NOMO-1 treated with dmso at 0.1 percent for 144 hours (cell line): ENCODE data around the gene TMEM245.
"Not testable (repeated sequence)": the region's sequence is repeated elsewhere in the genome, so short reads cannot be mapped to it uniquely, and the experiment has no call there.

Experiments
- DNase-seq: peaks from one replicate; lab custom pipeline; 2025; ENCODE audit not compliant: unreplicated experiment; lab: John Stamatoyannopoulos, UW

TMEM245 gene

DNA sequence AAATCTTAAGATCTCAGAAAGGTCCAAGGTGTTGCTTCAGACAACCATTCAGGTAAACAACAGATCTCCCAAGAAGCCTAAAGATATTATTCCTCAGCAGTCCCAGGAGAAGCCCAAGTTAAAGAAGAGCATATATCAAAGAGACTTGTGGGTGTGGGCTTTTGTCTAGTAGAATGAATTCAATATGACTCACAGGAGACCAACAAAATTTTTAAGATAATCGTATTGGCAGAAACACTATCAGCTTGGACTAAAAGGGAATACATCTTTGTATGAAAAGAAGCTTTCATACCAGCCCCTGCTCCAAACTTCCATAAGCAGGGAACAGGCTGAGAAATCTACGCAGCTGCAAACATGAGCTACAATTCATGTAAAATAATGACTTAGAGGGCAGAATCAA lies 116.6 kb downstream of the TMEM245 start:
- no peak for DNase-seq

DNA sequence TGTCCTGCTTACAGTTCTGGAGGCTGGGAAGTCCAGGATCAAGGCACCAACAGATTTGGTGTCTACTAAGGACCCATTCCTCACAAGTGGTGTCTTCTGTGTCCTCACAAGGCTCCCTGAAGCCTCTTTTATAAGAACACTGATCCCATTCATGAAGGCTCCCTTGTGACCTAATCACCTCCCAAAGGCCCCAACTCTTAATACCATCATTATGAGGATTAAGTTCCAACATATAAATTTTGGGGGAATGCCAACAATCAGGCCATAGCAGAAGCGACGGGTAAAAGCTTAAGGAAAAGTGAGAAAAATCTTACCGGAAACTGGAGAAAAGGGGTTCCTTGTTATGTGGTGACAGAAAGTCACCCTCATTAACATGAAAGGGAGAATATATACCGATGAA lies 117.6 kb downstream of the TMEM245 start:
- DNase-seq: no peak

DNA sequence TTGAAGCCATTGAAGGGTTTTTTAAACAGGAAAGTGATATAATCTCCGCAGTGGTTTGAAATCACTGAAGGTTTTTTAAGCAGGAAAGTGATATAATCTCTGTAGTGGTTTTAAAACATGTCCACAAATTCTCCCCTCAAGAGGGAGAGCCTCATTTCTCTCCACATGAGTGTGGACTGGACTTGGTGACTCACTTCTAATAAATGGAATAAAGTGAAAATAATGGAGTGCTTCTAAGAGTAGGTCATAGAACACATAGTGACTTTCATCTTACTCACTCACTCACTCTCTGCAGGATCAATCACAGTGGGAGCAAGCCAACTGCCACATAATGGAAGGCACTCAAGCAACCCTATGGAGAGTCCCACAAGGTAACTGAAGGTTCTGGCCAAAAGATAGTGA lies 118.5 kb downstream of the TMEM245 start:
- no peak for DNase-seq

DNA sequence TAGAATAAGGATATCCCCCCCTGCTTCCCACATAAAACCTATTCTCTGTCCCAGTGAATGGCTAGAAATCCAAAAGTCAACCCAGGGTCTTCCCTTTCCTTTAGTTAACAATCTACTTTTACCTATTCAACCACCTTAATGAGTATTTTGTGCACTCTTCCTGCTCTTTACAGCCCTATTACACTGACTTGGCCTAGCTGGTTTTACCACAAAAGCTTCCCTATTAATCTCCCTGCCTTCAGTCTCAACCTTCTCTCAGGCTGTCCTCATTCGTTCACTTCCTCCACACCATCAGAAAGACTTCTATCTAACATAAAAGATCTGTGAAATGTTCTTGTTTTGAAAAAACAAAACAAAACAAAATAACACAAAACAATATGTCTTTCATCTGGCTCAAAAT lies 122.6 kb downstream of the TMEM245 start:
- peak; percentile 11 for DNase-seq

DNA sequence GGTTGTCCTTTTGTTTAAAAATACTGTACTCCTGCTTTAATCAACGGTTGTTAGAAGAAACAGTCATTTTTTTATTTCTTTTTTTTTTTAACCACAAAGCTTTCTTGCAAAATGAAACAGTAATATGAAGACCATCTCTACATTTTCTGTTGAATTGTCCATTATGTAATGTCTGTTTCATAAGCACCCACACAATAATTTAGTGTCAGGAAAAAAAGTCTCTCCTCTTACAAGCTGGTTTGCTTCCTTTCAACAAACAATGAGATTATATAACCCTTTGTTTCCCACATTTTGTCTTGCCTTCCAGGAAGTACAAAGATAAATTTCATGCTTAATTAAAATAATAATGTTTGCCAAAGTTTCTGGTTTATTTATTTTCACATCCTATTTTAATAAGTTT lies 123.1 kb downstream of the TMEM245 start:
- DNase-seq: peak; percentile 53

DNA sequence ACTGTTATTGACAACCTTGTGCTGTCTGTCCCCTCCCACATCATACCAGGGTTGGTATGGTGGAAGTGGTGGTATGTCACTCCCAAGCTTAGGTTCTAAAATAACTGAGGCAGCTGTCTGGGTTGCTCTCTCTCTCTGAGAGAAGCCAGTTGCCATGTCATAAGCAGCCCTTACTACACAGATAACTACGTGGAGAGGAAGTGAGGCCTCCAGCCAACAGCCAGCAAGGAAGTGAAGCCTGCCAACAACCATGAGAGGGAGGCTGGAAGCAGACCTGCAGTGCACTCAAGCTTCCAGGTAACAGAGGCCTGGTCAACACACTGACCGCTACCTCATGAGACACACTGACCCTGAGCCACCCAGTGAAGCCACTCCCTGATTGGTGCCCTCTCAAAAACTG lies 125.1 kb downstream of the TMEM245 start:
- peak; percentile 30 for DNase-seq

DNA sequence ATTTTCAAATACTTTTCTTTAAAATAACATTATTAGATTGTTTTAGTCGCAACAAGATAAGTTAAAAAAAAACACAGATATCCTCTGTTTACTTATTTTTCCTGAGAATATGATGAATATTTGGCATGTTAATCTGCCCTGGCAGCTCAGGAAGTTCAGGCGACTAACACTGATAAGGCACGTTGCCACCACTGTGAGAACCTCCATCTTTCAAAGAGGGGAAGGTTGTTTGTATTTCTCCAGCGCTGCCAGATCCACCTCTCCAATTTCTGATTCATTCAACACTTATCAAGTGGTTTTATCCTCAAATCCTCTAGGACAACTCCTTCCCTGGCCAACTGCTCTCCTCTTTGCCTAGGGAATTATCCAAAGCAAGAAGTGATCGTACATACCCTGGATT lies 128.3 kb downstream of the TMEM245 start:
- no peak for DNase-seq

DNA sequence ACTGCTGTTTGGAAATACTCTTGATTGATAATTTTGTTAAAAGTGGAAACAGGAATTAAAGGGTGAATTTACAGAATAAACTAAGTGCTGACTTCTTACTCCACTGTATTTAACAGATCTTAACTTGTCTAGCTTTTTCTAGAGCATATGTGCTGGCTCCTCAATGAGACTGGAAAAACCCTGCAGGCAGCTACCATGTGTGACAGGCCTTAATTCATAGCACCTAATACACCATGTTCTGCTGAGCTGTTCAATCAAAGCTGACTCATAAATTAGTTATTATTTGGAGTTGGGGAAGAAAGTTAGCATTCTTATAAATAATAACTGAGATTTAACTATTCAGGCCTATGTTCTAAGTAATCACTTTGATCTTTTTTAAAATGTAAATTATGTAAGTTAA lies 135.9 kb downstream of the TMEM245 start:
- no peak for DNase-seq

DNA sequence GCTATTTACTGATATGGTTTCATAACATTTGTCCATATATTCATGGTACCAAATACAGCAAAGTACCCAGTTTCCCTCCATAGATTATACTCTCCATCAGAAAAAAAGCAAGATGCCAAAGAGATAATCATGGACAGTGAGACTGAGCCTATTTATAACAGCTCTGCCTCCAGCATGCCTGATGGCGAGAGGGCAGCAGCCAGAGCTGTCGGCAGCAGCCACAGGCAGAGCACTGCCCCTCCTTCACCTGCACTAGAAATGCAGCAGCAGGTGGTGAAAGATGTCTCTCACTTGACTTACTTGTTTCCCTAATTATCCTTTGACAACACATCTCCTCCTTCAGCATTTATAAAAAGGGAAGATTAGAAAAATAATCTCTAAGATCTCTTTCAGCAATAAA lies 138.9 kb downstream of the TMEM245 start:
- DNase-seq: no peak

DNA sequence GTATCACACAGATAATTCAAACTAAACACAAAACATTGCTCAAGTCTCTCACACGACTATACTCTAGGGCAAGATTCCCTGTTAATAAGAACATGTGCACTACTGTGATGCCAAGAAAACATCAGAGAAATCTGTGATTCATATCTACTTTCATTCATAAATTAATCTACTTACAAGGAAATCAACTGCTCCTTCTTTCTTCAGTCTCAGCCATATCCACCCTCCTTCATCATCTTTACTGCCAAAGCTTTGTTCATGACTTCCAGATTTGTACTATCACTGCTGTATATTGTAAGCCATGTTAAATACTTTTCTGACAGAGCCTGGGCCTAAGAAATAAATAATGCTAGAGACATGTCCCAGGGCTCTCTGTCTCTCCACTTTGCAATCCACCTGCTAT lies 141.5 kb downstream of the TMEM245 start:
- no peak for DNase-seq

DNA sequence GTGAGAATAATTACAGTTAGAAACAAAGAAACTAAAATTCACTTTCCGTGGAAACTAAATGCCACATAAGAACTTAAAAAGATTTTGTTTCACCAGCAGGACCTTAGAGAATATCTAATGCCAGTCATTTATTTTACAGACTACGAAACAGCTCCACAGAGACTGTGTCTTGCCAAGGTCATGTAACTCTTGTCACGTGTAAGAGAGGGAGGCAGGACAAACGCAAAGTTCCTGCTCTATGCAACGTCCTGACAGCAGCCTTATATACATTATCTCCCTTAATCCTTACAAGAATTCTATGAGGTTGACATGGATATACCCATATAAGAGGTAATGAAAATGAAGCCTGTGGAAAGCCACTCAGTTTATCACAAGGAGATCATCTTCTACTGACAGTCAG lies 145.9 kb downstream of the TMEM245 start:
- DNase-seq: no peak

DNA sequence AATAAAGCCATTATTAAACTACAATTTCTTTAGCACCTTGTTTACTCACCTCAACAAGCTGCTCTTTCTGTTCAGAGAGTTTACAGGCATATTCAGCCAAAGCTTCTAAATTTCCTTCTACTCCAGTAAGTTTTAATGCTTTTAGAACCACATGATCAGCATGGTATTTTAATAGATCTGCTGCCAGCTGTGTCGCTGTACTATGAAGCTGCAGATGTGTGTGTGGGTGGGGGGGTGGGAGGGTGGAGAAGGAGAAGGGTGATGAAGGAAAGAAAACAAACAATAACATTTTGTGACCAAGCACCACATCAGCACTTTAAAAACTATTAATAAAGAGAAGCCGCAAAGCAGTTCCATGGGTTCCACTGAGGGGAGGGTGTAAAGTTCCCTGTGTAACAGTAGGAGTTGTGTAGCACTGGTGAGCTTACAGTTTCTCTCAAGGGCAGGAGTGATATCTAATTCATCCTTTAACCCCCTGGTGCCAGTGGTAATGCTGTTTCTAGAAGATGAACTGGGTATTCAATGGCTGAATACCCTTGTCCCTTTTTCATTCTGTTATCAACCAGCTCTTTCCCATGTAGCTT lies 147.0 kb downstream of the TMEM245 start:
- no peak for DNase-seq

DNA sequence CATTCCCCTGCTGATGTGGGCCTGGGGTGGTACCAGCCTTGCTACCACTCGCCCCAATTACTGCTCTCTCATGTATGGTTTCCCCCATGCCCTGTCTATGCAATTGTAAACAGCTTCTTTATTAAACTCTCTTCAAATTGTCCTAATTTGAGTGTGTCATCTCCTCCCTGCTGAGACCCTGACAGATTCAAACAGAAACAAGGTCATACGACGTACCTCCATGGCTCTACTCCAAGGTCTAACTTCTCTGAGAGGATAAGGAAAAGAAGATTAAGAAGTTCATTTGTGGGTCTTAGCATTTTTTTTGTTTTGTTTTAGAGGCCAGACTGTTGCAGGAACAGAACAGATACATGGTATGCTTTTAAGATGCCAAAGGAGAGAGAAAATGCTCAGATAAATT lies 147.6 kb downstream of the TMEM245 start:
- DNase-seq: no peak

DNA sequence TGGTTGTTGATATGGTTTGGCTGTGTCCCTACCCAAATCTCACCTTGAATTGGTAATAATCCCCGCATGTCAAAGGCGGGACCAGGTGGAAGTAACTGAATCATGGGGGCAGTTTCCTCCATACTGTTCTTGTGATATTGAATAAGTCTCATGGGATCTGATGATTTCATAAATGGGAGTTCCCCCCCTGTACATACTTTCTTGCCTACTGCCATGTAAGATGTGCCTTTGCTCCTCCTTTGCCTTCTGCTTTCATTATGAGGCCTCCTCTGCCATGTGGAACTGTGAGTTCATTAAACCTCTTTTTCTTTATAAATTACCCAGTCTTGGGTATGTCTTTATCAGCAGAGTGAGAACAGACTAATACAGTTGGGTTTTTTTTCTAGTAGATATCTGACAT lies 148.4 kb downstream of the TMEM245 start:
- DNase-seq: not testable (repeated sequence)

DNA sequence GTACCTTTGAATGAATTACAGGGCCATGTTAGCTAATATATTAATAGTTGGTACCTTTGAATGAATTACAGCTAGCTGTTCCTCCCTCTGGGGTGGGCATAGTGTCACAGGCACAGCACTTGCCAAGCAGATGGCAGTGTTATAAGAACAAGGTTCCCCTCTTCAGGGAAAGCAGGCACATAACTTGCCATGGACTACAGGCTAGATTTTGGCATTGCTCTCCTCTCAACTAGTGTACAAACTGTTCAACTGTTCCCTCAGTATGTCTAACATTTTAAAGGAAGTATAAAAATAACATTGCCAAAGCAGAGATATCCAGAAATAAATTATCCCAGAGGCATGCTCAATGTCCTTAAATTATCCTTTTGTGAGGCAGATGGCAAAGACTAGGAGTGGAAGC lies 151.8 kb downstream of the TMEM245 start:
- DNase-seq: no peak
